SK-N-SH (cell line): ENCODE data around the gene GHDC. TPM values are rescaled to one million over a fixed set of nuclear protein-coding genes. Genes with fewer than 3 reads are reported as not detected.

Source experiments
- CTCF ChIA-PET: fragments of 300-600, 350-600 bp; formaldehyde crosslinking; extraction: SDS; loops from one replicate; lab custom pipeline; 2021; lab: Yijun Ruan, JAX
- POLR2A ChIA-PET: fragments of 350-600 bp; sonication (Branson Sonifier 250); formaldehyde crosslinking; extraction: SDS; loops from one replicate; lab custom pipeline; 2020; ENCODE audit warnings: antibody characterized with exemption, inconsistent platforms; lab: Yijun Ruan, JAX
- DNase-seq: peaks from one replicate; pipeline ENCODE4 v3.0.0; 2012
- H2AFZ ChIP-seq: fragments of 200-600 bp; sonication (generic); 2 replicates; pipeline ENCODE4 v1.8.1; 2016; ENCODE audit warnings: antibody characterized with exemption, mild to moderate bottlenecking, low read depth
- H3F3A ChIP-seq: fragments of 200-600 bp; sonication (generic); replicated peaks from 2 replicates; pipeline ENCODE3; 2016; ENCODE audit warnings: antibody characterized with exemption, mild to moderate bottlenecking; ENCODE audit not compliant: insufficient read depth
- H3K27ac ChIP-seq, 2 experiments: fragments of 200-500 bp in 1 of 2; fragments of 200-600 bp in 1 of 2; sonication (Bioruptor generic) in 1 of 2; sonication (generic), shearing (Covaris generic) in 1 of 2; 2 replicates each; pipeline versions ENCODE4 v1.5.1 to v1.6.1; 2014 to 2016; ENCODE audit warnings: low read depth in 2 of 2, inconsistent platforms in 1 of 2, low read length in 1 of 2, mild to moderate bottlenecking in 1 of 2, mixed read lengths in 1 of 2
- H3K27me3 ChIP-seq: fragments of 200-600 bp; sonication (generic), shearing (Covaris generic); 2 replicates; pipeline ENCODE4 v1.6.1; 2016; ENCODE audit warnings: mixed run types; ENCODE audit not compliant: insufficient read depth
- H3K36me3 ChIP-seq, 2 experiments: fragments of 200-500 bp in 1 of 2; fragments of 200-600 bp in 1 of 2; sonication (Bioruptor generic) in 1 of 2; sonication (generic) in 1 of 2; replicated peaks in 1 of 2; 2 replicates each; pipeline versions ENCODE3 to v1.5.1; 2014 to 2016; ENCODE audit warnings: low read length in 1 of 2, mild to moderate bottlenecking in 1 of 2; ENCODE audit not compliant: insufficient read depth in 2 of 2, control insufficient read depth in 1 of 2
- H3K4me1 ChIP-seq, 2 experiments: fragments of 200-500 bp in 1 of 2; fragments of 200-600 bp in 1 of 2; sonication (Bioruptor generic) in 1 of 2; sonication (generic), shearing (Covaris generic) in 1 of 2; 2 replicates each; pipeline versions ENCODE4 v1.5.1 to v1.6.1; 2014 to 2016; ENCODE audit warnings: low read depth in 1 of 2, low read length in 1 of 2, mixed run types in 1 of 2; ENCODE audit not compliant: insufficient read depth in 2 of 2, control insufficient read depth in 1 of 2
- H3K4me2 ChIP-seq: fragments of 200-600 bp; sonication (generic), shearing (Covaris generic); 2 replicates; pipeline ENCODE4 v1.6.1; 2017; ENCODE audit warnings: mixed run types
- H3K4me3 ChIP-seq, 2 experiments: fragments of 200-500 bp in 1 of 2; fragments of 200-600 bp in 1 of 2; sonication (Bioruptor generic) in 1 of 2; sonication (generic), shearing (Covaris generic) in 1 of 2; 2 replicates each; pipeline versions ENCODE4 v1.5.1 to v1.8.1; 2014 to 2016; ENCODE audit warnings: low read depth in 2 of 2, inconsistent platforms in 1 of 2, low read length in 1 of 2, mild to moderate bottlenecking in 1 of 2, mixed read lengths in 1 of 2, moderate library complexity in 1 of 2
- H3K79me2 ChIP-seq: fragments of 200-600 bp; sonication (generic); 2 replicates; pipeline ENCODE4 v1.8.1; 2017; ENCODE audit warnings: mild to moderate bottlenecking; ENCODE audit not compliant: insufficient read depth
- H3K9ac ChIP-seq: fragments of 200-600 bp; sonication (generic); 2 replicates; pipeline ENCODE4 v1.6.1; 2017; ENCODE audit warnings: mixed run types
- H3K9me2 ChIP-seq: fragments of 200-600 bp; sonication (generic); 2 replicates; pipeline ENCODE4 v1.6.1; 2017; ENCODE audit warnings: mixed run types
- H3K9me3 ChIP-seq: fragments of 200-600 bp; sonication (generic); 2 replicates; pipeline ENCODE4 v1.6.1; 2017; ENCODE audit warnings: mixed run types, mild to moderate bottlenecking, moderate library complexity
- H4K20me1 ChIP-seq: fragments of 200-600 bp; sonication (generic); 2 replicates; pipeline ENCODE4 v1.6.1; 2017; ENCODE audit warnings: mild to moderate bottlenecking, mixed run types; ENCODE audit not compliant: insufficient read depth
- CTCF ChIP-seq: fragments of 200-600 bp; sonication (generic); IDR thresholded peaks from 2 replicates; pipeline ENCODE4 v1.6.1; 2017; ENCODE audit warnings: antibody characterized with exemption, mild to moderate bottlenecking, moderate library complexity
- EP300 ChIP-seq, 2 experiments: IDR thresholded peaks; 2 replicates each; pipeline versions ENCODE4 v1.4.0 to v1.6.1; 2012; ENCODE audit warnings: borderline replicate concordance in 1 of 2, low read depth in 1 of 2, low read length in 1 of 2
- TAF1 ChIP-seq: IDR thresholded peaks from 2 replicates; pipeline ENCODE4 v1.6.1; 2012; ENCODE audit warnings: low read depth, mild to moderate bottlenecking, low read length, moderate library complexity, borderline replicate concordance
- TCF12 ChIP-seq: IDR thresholded peaks from 2 replicates; pipeline ENCODE4 v1.4.0; 2012
- TEAD4 ChIP-seq: IDR thresholded peaks from 2 replicates; pipeline ENCODE4 v1.4.0; 2012; ENCODE audit warnings: mild to moderate bottlenecking, borderline replicate concordance; ENCODE audit not compliant: insufficient read depth
- ZBTB33 ChIP-seq: IDR thresholded peaks from 2 replicates; pipeline ENCODE4 v1.4.0; 2012; ENCODE audit warnings: low read depth, borderline replicate concordance
- WGBS: methylation state at CpG from one replicate; pipeline ENCODE4 v1.1.6; 2017; ENCODE audit warnings: low lambda C conversion rate; 5-methylcytosine and 5-hydroxymethylcytosine counted together
- polyA plus RNA-seq, 3 experiments: library from polyadenylated mRNA; depleted of rRNA; stranded (reverse); fragments of >200 nt; gene quantifications; 2 replicates each; pipeline ENCODE4 v1.2.3, GENCODE V29; 2012

GHDC gene
- polyA plus RNA-seq, 1 of the 3 experiments (the other 2 are of a cell fraction) = 15.8 TPM

- no peaks in the 10 kb centered on the region for H3K9me2 ChIP-seq
- no peak overlapping the region for H3K27ac ChIP-seq
- no peak for DNase-seq
- H3K4me2 ChIP-seq = no peak overlapping the region
- H3F3A ChIP-seq = no peaks in the 10 kb centered on the region
- no peaks in the 10 kb centered on the region for H3K27me3 ChIP-seq
- peaks cover 0 to 6% of the 10 kb centered on the region in 2 experiments; a peak in 1 of 4 replicates for H3K4me1 ChIP-seq
- no peaks in the 10 kb centered on the region for H3K79me2 ChIP-seq
- no peaks in the 10 kb centered on the region for H4K20me1 ChIP-seq
- 85% methylated on average over 22 of the region's 22 CpGs for WGBS
- TF ChIP-seq TAF1 (no peak), TEAD4 (no peak), EP300 (IDR thresholded peaks at IDR 0.05; ENCODE audit: borderline replicate concordance in 1 of 2, low read depth in 1 of 2, low read length in 1 of 2) (no peak), ZBTB33 (no peak)
- TF ChIP-seq, all 33 proteins: peak for 0
- CTCF ChIA-PET = interaction anchor here (0.8 to 1.4 kb wide), 4 partner anchors 10 to 240 kb away, joined by 3 to 4 read pairs (median 4); partner anchors contain the start of gene KCNH4
- H3K36me3 ChIP-seq = no peaks in the 10 kb centered on the region
- H3K9ac ChIP-seq = no peak overlapping the region
- no peaks in the 10 kb centered on the region for H3K9me3 ChIP-seq
- no peak overlapping the region for H3K4me3 ChIP-seq
- no peak overlapping the region for H2AFZ ChIP-seq
- POLR2A ChIA-PET = no interaction called here
These were observed 30.4 kb downstream of the GHDC start for GRCh38 chr17:42163696-42164407.

GRCh38 chr17:42163113-42163512 is 31.2 kb downstream of the GHDC start:
- Histone ChIP-seq H3K4me3 (no peak overlapping the region), H3K36me3 (no peaks in the 10 kb centered on the region), H3K9me3 (no peaks in the 10 kb centered on the region), H3K4me1 (peaks cover 0 to 6% of the 10 kb centered on the region in 2 experiments; a peak in 1 of 4 replicates), H2AFZ (no peak overlapping the region), H3K9ac (no peak overlapping the region), H3K9me2 (no peaks in the 10 kb centered on the region), H3K27me3 (no peaks in the 10 kb centered on the region), H4K20me1 (no peaks in the 10 kb centered on the region), H3K27ac (no peak overlapping the region), H3K79me2 (no peaks in the 10 kb centered on the region), H3K4me2 (no peak overlapping the region), H3F3A (no peaks in the 10 kb centered on the region)
- 79% methylated on average over 5 of the region's 8 CpGs for WGBS
- TF ChIP-seq CTCF (peak; percentile 51), TCF12 (no peak)
- ChIA-PET CTCF (interaction anchor here (0.8 to 1.4 kb wide), 4 partner anchors 11 to 241 kb away, joined by 3 to 4 read pairs (median 4); partner anchors contain the start of gene KCNH4), POLR2A (no interaction called here)
- DNase-seq = peak; percentile 61
